Testis (tissue), 2 donors: Measurements from ENCODE around the gene DDX17.

Experiments
- POLR2A ChIP-seq: fragments of 450-650 bp; IDR thresholded peaks from one replicate; pipeline ENCODE4 v1.6.1; 2017; ENCODE audit warnings: antibody characterized with exemption, mild to moderate bottlenecking, moderate library complexity
- TF ChIP-seq, protein P1 (sequence below), 3 experiments: fragments of 450-650 bp in 2 of 3; fragments of 200-600 bp in 1 of 3; sonication (generic) in 1 of 3; IDR thresholded peaks; one replicate each; pipeline ENCODE4 v1.5.1; 2016 to 2019; ENCODE audit warnings: antibody characterized with exemption in 3 of 3, mild to moderate bottlenecking in 2 of 3, moderate library complexity in 1 of 3

DNA sequence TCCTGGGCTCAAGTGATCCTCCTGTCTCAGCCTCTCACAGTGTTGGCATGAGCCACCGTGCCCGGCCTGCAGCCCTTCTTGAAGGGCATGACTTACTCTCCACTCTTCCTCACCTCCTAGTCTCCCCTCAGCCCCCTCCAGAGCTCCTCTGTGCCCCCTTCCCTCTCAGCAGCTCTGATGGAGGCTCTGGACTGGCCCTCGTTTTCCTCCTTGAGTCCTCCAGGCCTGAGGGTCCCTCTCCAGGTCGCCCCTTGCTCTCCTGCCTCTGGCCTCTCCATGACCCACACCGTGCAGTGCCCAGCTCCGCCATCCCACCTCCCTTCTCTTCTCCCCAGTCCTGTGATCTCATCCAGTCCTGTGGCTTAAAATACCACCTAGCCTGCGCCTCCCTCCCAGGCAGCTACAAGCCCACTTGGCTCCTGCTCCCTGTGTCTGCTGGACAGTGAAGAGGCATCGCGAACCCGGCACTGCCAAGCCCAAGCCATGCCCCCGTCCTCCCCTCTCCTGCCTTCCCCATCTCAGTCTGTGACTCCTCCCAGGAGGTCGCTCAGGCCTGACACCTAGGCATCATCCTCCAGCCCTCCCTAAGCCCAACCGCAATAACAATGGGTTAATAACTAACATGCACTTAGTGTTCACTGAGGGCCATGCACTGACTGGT is 63.0 kb downstream of the DDX17 start:
- TF ChIP-seq, protein P1, sequence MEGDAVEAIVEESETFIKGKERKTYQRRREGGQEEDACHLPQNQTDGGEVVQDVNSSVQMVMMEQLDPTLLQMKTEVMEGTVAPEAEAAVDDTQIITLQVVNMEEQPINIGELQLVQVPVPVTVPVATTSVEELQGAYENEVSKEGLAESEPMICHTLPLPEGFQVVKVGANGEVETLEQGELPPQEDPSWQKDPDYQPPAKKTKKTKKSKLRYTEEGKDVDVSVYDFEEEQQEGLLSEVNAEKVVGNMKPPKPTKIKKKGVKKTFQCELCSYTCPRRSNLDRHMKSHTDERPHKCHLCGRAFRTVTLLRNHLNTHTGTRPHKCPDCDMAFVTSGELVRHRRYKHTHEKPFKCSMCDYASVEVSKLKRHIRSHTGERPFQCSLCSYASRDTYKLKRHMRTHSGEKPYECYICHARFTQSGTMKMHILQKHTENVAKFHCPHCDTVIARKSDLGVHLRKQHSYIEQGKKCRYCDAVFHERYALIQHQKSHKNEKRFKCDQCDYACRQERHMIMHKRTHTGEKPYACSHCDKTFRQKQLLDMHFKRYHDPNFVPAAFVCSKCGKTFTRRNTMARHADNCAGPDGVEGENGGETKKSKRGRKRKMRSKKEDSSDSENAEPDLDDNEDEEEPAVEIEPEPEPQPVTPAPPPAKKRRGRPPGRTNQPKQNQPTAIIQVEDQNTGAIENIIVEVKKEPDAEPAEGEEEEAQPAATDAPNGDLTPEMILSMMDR (IDR thresholded peaks at IDR 0.05), result no peak
- TF ChIP-seq POLR2A, result no peak
